Measurements from ENCODE around the gene COL19A1.

DNA sequence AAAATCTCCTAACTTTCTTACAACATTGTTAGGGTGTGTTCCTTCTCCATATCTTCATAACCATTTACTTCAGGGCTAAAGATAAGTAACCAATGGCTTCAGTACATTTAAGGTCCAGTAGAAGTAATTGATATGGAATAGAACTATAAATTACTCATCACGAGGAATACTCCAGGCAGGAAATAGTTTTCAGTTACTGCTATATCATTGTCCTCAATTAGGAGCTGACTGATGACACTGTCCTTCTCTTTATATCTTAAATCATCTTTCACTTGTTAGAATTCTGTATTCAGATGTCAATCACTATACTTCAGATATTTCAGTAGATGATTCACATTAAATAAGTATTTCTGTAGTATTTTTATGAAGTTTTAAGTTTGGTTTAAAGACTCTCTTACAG lies 88.4 kb downstream of the COL19A1 start:
- TF ChIP-seq, protein P1, sequence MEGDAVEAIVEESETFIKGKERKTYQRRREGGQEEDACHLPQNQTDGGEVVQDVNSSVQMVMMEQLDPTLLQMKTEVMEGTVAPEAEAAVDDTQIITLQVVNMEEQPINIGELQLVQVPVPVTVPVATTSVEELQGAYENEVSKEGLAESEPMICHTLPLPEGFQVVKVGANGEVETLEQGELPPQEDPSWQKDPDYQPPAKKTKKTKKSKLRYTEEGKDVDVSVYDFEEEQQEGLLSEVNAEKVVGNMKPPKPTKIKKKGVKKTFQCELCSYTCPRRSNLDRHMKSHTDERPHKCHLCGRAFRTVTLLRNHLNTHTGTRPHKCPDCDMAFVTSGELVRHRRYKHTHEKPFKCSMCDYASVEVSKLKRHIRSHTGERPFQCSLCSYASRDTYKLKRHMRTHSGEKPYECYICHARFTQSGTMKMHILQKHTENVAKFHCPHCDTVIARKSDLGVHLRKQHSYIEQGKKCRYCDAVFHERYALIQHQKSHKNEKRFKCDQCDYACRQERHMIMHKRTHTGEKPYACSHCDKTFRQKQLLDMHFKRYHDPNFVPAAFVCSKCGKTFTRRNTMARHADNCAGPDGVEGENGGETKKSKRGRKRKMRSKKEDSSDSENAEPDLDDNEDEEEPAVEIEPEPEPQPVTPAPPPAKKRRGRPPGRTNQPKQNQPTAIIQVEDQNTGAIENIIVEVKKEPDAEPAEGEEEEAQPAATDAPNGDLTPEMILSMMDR (IDR thresholded peaks at IDR 0.05): no peak
- no peak for TF ChIP-seq ZFX (IDR thresholded peaks at IDR 0.05; ENCODE audit: borderline replicate concordance)
